Measurements from ENCODE around the gene LCN15. TPM values are rescaled to one million over a fixed set of nuclear protein-coding genes. Genes with fewer than 3 reads are reported as not detected.
A peak's percentile ranks its signal among the peaks of the same experiment; 100 is the strongest.

Gene LCN15
- total and polyA plus RNA-seq, 2 of the 13 experiments (the other 11 are each of a cell fraction or from before 2014, with no cell fraction given): 1.3 to 53.7 TPM

DNA sequence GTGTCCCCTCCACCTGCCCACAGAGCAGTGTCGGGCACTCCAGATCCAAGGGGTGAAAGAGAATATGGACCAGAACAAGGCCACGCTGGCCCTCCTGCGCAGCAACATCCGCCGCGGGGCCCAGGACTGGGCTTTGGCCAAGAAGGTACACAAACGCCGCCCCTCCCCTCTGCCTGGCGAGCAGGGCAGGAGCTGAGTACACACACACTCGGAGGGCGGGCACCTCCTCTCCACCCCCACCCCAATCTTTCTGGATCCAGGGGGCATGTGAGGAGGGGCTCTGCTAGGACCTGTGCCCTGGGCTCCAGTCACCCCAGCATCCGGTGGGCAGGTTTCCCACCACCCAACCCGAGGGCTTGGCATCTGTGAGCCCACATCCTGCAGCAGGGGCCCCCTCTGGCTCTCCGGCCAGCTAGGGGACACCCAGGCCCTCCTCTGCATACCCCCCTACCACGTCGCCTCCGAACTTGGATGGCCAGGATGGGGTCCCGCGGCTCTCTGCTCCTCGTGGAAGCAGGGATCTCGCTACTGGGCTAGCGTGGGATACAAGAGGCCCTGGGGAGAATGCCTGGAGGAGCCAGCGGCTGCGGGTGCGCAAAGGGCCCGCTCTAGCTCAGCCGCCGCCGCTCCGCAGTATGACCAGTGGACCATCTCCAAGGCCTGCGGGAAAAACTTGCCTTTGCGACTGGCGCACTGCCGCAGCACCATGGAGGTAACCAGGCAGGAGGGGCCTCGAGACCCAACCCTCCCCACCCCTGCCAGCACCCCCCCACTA is 34.9 kb upstream of the LCN15 start (continued):
- TF ChIP-seq SP5 (CRISPR knock-in tag; IDR thresholded peaks at IDR 0.05; ENCODE audit: borderline replicate concordance, low read depth) (peak; percentile 97), ZNF512 (CRISPR knock-in tag; IDR thresholded peaks at IDR 0.05) (no peak), TFDP1 (CRISPR knock-in tag; IDR thresholded peaks at IDR 0.05; ENCODE audit: borderline replicate concordance) (peak; percentile 79), TFE3 (CRISPR knock-in tag; IDR thresholded peaks at IDR 0.05) (peak; percentile 62), ATF3 (CRISPR knock-in tag; IDR thresholded peaks at IDR 0.05) (no peak), BRD4 (CRISPR knock-in tag; IDR thresholded peaks at IDR 0.05) (peak; percentile 78), GZF1 (CRISPR knock-in tag; IDR thresholded peaks at IDR 0.05) (peak; percentile 15), ZNF451 (CRISPR knock-in tag; IDR thresholded peaks at IDR 0.05) (peak; percentile 82), ZNF20 (CRISPR knock-in tag; IDR thresholded peaks at IDR 0.05) (no peak), TP53 (CRISPR knock-in tag; conservative IDR thresholded peaks at IDR 0.05) (no peak), ATM (IDR thresholded peaks at IDR 0.05; ENCODE audit: borderline replicate concordance) (no peak), ZNF275 (CRISPR knock-in tag; IDR thresholded peaks at IDR 0.05; ENCODE audit: borderline replicate concordance) (no peak; the same call in none of the 2 replicates), SALL1 (CRISPR knock-in tag; IDR thresholded peaks at IDR 0.05) (peak; percentile 84), ZNF274 (CRISPR knock-in tag; IDR thresholded peaks at IDR 0.05) (peak; percentile 90), ZNF264 (CRISPR knock-in tag; IDR thresholded peaks at IDR 0.05) (peak; percentile 71; the same call in 1 of the 2 replicates), MED1 (CRISPR knock-in tag; IDR thresholded peaks at IDR 0.05) (peak; percentile 99), ZNF674 (CRISPR knock-in tag; IDR thresholded peaks at IDR 0.05; ENCODE audit: low read depth) (peak; percentile 39; the same call in 1 of the 2 replicates), ZNF251 (CRISPR knock-in tag; IDR thresholded peaks at IDR 0.05) (no peak), RFX3 (CRISPR knock-in tag; IDR thresholded peaks at IDR 0.05) (no peak)
- TF ChIP-seq, protein P1, sequence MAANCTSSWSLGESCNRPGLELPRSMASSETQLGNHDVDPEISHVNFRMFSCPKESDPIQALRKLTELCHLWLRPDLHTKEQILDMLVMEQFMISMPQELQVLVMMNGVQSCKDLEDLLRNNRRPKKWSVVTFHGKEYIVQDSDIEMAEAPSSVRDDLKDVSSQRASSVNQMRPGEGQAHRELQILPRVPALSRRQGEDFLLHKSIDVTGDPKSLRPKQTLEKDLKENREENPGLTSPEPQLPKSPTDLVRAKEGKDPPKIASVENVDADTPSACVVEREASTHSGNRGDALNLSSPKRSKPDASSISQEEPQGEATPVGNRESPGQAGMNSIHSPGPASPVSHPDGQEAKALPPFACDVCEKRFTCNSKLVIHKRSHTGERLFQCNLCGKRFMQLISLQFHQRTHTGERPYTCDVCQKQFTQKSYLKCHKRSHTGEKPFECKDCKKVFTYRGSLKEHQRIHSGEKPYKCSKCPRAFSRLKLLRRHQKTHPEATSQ (CRISPR knock-in tag; IDR thresholded peaks at IDR 0.05; ENCODE audit: borderline replicate concordance): 0 out of 2 replicates have a peak, but pooled peaks have one; percentile 41
- TF ChIP-seq, protein P2, sequence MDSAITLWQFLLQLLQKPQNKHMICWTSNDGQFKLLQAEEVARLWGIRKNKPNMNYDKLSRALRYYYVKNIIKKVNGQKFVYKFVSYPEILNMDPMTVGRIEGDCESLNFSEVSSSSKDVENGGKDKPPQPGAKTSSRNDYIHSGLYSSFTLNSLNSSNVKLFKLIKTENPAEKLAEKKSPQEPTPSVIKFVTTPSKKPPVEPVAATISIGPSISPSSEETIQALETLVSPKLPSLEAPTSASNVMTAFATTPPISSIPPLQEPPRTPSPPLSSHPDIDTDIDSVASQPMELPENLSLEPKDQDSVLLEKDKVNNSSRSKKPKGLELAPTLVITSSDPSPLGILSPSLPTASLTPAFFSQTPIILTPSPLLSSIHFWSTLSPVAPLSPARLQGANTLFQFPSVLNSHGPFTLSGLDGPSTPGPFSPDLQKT (CRISPR knock-in tag; IDR thresholded peaks at IDR 0.05; ENCODE audit: borderline replicate concordance): no peak
